NCI-H1930 (cell line): ENCODE results near the gene TSPAN11.
"Not testable (repeated sequence)": the region's sequence is repeated elsewhere in the genome, so short reads cannot be mapped to it uniquely, and the experiment has no call there.

Experiments used
- DNase-seq, 2 experiments: peaks; one replicate each; lab custom pipeline; 2025; lab: John Stamatoyannopoulos, UW

TSPAN11 gene

GRCh38 chr12:31019561-31019960 lies 93.0 kb downstream of the TSPAN11 start:
- no peak for DNase-seq

- DNase-seq, result no peak
Observed at GRCh38 chr12:31019976-31020375, 93.4 kb downstream of the TSPAN11 start.

- DNase-seq, result no peak
Observed at GRCh38 chr12:31020385-31021166, 94.0 kb downstream of the TSPAN11 start.

- no peak for DNase-seq
Observed at GRCh38 chr12:31021181-31021580, 94.6 kb downstream of the TSPAN11 start.

- DNase-seq, result no peak
Observed at GRCh38 chr12:31021809-31022494, 95.4 kb downstream of the TSPAN11 start.

- no peak for DNase-seq
Observed at GRCh38 chr12:31023271-31023724, 96.8 kb downstream of the TSPAN11 start.

GRCh38 chr12:31026202-31026601 lies 99.7 kb downstream of the TSPAN11 start:
- DNase-seq, result no peak

- DNase-seq, result not testable (repeated sequence)
Observed at GRCh38 chr12:31027006-31027405, 100.5 kb downstream of the TSPAN11 start.

- DNase-seq, result no peak
Observed at GRCh38 chr12:31029468-31029867, 102.9 kb downstream of the TSPAN11 start.

GRCh38 chr12:31029916-31030562 lies 103.5 kb downstream of the TSPAN11 start:
- DNase-seq, result no peak

- no peak for DNase-seq
Observed at GRCh38 chr12:31031951-31032335, 105.4 kb downstream of the TSPAN11 start.

GRCh38 chr12:31033146-31033545 lies 106.6 kb downstream of the TSPAN11 start:
- DNase-seq, result no peak

GRCh38 chr12:31033681-31034080 lies 107.1 kb downstream of the TSPAN11 start:
- DNase-seq, result no peak

GRCh38 chr12:31034372-31034771 lies 107.8 kb downstream of the TSPAN11 start:
- no peak for DNase-seq

GRCh38 chr12:31035226-31035625 lies 108.7 kb downstream of the TSPAN11 start:
- no peak for DNase-seq

GRCh38 chr12:31035967-31036665 lies 109.6 kb downstream of the TSPAN11 start:
- no peak for DNase-seq

GRCh38 chr12:31037028-31037427 lies 110.5 kb downstream of the TSPAN11 start:
- DNase-seq, result no peak

- no peak for DNase-seq
Observed at GRCh38 chr12:31037931-31038330, 111.4 kb downstream of the TSPAN11 start.

- no peak for DNase-seq
Observed at GRCh38 chr12:31041033-31041564, 114.6 kb downstream of the TSPAN11 start.
